H1 (cell line): Measurements from ENCODE around the gene HSDL2. TPM values are rescaled to one million over a fixed set of nuclear protein-coding genes. Genes with fewer than 3 reads are reported as not detected.

ENCODE experiments used
- BCL11A ChIP-seq, 2 experiments: IDR thresholded peaks; one replicate each; pipeline ENCODE4 v1.6.1; 2011; ENCODE audit warnings: low read depth in 2 of 2, low read length in 2 of 2, mild to moderate bottlenecking in 2 of 2
- KDM5A ChIP-seq: fragments of 200-600 bp; IDR thresholded peaks from 2 replicates; pipeline ENCODE4 v1.7.1; 2012; ENCODE audit warnings: mild to moderate bottlenecking, low read length, inconsistent platforms, mixed read lengths
- POLR2AphosphoS5 ChIP-seq: IDR thresholded peaks from 2 replicates; pipeline ENCODE4 v1.6.1; 2011; ENCODE audit warnings: low read depth, low read length
- RNF2 ChIP-seq: fragments of 200-900, 300-1000 bp; sonication (generic); IDR thresholded peaks from 2 replicates; pipeline ENCODE4 v1.7.1; 2016; ENCODE audit warnings: borderline replicate concordance, low read depth, mild to moderate bottlenecking, antibody characterized with exemption, low read length; ENCODE audit not compliant: poor library complexity, severe bottlenecking; ENCODE audit errors: missing control alignments
- TCF12 ChIP-seq: IDR thresholded peaks from 2 replicates; pipeline ENCODE4 v1.6.1; 2011; ENCODE audit warnings: low read depth, mild to moderate bottlenecking, low read length
- YY1 ChIP-seq: IDR thresholded peaks from 2 replicates; pipeline ENCODE4 v1.6.1; 2011; ENCODE audit warnings: low read depth, mild to moderate bottlenecking, low read length
- polyA plus RNA-seq, 7 experiments: library from polyadenylated mRNA; depleted of rRNA in 3 of 7; stranded (reverse) in 5 of 7; unstranded in 2 of 7; fragments of >200 nt in 5 of 7; fragments of 200-250 nt in 2 of 7; gene quantifications; 1 replicate in 5 of 7; 2 replicates in 1 of 7; 4 replicates in 1 of 7; pipeline versions ENCODE4 v1.2.1 to v1.2.3, GENCODE V29; 2011 to 2013; ENCODE audit warnings: missing spikeins in 2 of 7, mixed read lengths in 2 of 7
- total RNA-seq: library from RNA; stranded (reverse); fragmentation: NEBNext Ultra II Directional; extraction: Animal tissue kit (Norgen Biotek cat#: 25700); gene quantifications from 2 replicates; pipeline ENCODE4 v1.2.1, GENCODE V29; 2021
- TF ChIP-seq, protein P1 (sequence below), 3 experiments: IDR thresholded peaks; 1 replicate in 2 of 3; 2 replicates in 1 of 3; pipeline versions ENCODE4 v1.5.1 to v1.6.1; 2011; ENCODE audit warnings: low read length in 3 of 3, mild to moderate bottlenecking in 3 of 3, inconsistent platforms in 2 of 3, low read depth in 1 of 3, moderate library complexity in 1 of 3; ENCODE audit not compliant: insufficient read depth in 1 of 3; ENCODE audit errors: control extremely low read depth in 1 of 3

The HSDL2 gene
- total and polyA plus RNA-seq, 2 of the 8 experiments (the other 6 are each of a cell fraction or from before 2014, with no cell fraction given), result 6.6 to 15.4 TPM

DNA sequence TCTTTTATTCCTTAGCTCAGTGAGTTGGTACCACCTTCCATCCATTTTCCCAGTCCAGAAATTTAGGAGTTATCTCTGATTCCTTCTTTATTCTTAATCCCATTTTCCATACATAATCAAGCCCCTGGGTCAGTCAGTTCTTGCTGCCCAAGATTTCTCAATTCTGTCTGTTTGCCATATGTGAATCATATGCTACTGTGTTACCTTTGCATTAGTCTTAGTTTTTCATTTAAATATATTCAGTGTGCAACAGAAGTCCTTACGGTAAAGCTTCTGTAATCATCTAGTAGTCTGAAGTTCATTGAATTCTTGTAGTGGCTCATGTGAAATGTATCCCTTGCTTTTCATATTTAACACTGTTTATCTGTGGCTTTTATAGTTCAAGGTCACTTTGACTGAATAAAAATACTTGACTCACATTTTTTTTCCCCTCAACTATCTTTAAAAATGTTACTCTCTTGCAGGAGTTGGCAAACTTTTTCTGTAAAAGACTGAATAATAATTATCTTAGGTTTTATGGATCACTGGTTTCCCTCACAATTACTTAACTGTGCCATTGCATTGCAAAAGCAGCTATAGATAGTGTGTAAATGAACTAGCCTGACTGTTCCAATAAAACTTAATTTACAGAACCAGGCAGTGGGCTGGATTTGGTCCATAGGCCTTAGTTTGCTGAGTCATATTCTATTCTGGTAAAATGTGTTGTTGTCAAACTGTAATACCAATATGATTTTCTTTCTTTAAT is 113.7 kb downstream of the HSDL2 start (continued):
- TF ChIP-seq, protein P1, sequence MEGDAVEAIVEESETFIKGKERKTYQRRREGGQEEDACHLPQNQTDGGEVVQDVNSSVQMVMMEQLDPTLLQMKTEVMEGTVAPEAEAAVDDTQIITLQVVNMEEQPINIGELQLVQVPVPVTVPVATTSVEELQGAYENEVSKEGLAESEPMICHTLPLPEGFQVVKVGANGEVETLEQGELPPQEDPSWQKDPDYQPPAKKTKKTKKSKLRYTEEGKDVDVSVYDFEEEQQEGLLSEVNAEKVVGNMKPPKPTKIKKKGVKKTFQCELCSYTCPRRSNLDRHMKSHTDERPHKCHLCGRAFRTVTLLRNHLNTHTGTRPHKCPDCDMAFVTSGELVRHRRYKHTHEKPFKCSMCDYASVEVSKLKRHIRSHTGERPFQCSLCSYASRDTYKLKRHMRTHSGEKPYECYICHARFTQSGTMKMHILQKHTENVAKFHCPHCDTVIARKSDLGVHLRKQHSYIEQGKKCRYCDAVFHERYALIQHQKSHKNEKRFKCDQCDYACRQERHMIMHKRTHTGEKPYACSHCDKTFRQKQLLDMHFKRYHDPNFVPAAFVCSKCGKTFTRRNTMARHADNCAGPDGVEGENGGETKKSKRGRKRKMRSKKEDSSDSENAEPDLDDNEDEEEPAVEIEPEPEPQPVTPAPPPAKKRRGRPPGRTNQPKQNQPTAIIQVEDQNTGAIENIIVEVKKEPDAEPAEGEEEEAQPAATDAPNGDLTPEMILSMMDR (IDR thresholded peaks at IDR 0.05; ENCODE audit: control extremely low read depth in 1 of 3, insufficient read depth in 1 of 3, low read depth in 1 of 3, low read length in 3 of 3), result no peak
- TF ChIP-seq YY1 (no peak), TCF12 (no peak), KDM5A (no peak), RNF2 (no peak), BCL11A (IDR thresholded peaks at IDR 0.05; ENCODE audit: low read depth in 2 of 2, low read length in 2 of 2) (no peak), POLR2AphosphoS5 (no peak)
